ENCODE measurements around the gene LDHB.

Gene LDHB

DNA sequence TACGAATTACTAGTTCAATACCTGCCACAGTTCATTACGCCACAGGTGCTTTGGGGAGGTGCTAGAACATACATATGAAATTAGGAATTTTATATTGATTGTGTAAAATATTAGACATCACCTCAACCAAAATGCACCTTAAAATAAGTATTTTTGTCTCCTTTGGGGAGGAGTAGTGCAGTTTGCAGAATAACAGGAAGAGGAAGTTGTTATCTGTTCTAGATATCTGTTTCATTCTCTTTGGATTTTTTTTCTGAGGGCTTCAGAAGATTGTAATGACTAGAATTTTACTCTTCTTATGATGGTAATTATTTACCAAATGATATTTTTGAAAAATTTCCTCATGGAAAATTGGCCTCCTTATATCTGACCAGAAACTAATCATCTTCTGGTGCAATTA, 43.1 kb downstream of the LDHB start:
- Histone ChIP-seq H3K79me2 (ENCODE audit: insufficient read depth, low read length) (no peaks in the 10 kb centered on the region), H3K4me1 (ENCODE audit: insufficient read depth, low read length, severe bottlenecking) (no peaks in the 10 kb centered on the region), H3K9me3 (ENCODE audit: low read length) (no peaks in the 10 kb centered on the region), H3K4me3 (ENCODE audit: low read depth, low read length, poor library complexity, severe bottlenecking) (no peak overlapping the region), H3K36me3 (ENCODE audit: insufficient read depth, low read length) (no peaks in the 10 kb centered on the region), H3K9me2 (ENCODE audit: low read depth, low read length) (no peaks in the 10 kb centered on the region), H3K4me2 (ENCODE audit: low read length) (no peak overlapping the region), H3K27me3 (ENCODE audit: insufficient read depth, low read length) (no peaks in the 10 kb centered on the region), H2AFZ (ENCODE audit: low read length) (no peak overlapping the region), H3F3A (ENCODE audit: insufficient read depth, low read length) (no peaks in the 10 kb centered on the region), H3K9ac (ENCODE audit: low read length) (no peak overlapping the region), H4K20me1 (ENCODE audit: insufficient read depth, low read length) (no peaks in the 10 kb centered on the region), H3K27ac (ENCODE audit: low read depth, low read length, poor library complexity, severe bottlenecking) (no peak overlapping the region)
- TF ChIP-seq, protein P1, sequence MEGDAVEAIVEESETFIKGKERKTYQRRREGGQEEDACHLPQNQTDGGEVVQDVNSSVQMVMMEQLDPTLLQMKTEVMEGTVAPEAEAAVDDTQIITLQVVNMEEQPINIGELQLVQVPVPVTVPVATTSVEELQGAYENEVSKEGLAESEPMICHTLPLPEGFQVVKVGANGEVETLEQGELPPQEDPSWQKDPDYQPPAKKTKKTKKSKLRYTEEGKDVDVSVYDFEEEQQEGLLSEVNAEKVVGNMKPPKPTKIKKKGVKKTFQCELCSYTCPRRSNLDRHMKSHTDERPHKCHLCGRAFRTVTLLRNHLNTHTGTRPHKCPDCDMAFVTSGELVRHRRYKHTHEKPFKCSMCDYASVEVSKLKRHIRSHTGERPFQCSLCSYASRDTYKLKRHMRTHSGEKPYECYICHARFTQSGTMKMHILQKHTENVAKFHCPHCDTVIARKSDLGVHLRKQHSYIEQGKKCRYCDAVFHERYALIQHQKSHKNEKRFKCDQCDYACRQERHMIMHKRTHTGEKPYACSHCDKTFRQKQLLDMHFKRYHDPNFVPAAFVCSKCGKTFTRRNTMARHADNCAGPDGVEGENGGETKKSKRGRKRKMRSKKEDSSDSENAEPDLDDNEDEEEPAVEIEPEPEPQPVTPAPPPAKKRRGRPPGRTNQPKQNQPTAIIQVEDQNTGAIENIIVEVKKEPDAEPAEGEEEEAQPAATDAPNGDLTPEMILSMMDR (IDR thresholded peaks at IDR 0.05; ENCODE audit: low read length) = no peak

DNA sequence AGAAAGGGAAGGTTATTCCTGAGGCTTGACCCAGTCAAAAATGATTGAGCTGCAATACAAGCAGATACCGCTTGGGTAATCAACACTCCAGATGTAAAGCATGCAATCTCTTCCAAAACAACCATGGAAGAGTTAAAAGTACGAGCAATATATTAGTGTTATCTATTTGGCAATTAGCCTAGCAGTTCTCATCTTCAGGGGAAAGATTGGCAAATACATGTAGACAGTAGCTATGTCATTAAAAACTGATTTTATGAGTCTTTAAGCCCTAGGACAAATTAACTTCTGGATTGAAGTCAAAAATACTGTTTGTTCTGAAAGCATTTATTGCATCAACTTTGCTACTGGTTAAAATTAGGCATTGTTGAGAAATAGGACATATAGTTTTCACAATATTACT, 43.7 kb downstream of the LDHB start:
- Histone ChIP-seq H3K36me3 (ENCODE audit: insufficient read depth, low read length) (no peaks in the 10 kb centered on the region), H3K27ac (ENCODE audit: low read depth, low read length, poor library complexity, severe bottlenecking) (no peak overlapping the region), H3K9me3 (ENCODE audit: low read length) (no peaks in the 10 kb centered on the region), H3K4me2 (ENCODE audit: low read length) (no peak overlapping the region), H2AFZ (ENCODE audit: low read length) (no peak overlapping the region), H3F3A (ENCODE audit: insufficient read depth, low read length) (no peaks in the 10 kb centered on the region), H3K27me3 (ENCODE audit: insufficient read depth, low read length) (no peaks in the 10 kb centered on the region), H4K20me1 (ENCODE audit: insufficient read depth, low read length) (no peaks in the 10 kb centered on the region), H3K4me1 (ENCODE audit: insufficient read depth, low read length, severe bottlenecking) (no peaks in the 10 kb centered on the region), H3K4me3 (ENCODE audit: low read depth, low read length, poor library complexity, severe bottlenecking) (no peak overlapping the region), H3K9me2 (ENCODE audit: low read depth, low read length) (no peaks in the 10 kb centered on the region), H3K79me2 (ENCODE audit: insufficient read depth, low read length) (no peaks in the 10 kb centered on the region), H3K9ac (ENCODE audit: low read length) (no peak overlapping the region)
- TF ChIP-seq EZH2 (IDR thresholded peaks at IDR 0.05; ENCODE audit: borderline replicate concordance, low read length) = no peak
- TF ChIP-seq, protein P1 (IDR thresholded peaks at IDR 0.05; ENCODE audit: low read length) = no peak

DNA sequence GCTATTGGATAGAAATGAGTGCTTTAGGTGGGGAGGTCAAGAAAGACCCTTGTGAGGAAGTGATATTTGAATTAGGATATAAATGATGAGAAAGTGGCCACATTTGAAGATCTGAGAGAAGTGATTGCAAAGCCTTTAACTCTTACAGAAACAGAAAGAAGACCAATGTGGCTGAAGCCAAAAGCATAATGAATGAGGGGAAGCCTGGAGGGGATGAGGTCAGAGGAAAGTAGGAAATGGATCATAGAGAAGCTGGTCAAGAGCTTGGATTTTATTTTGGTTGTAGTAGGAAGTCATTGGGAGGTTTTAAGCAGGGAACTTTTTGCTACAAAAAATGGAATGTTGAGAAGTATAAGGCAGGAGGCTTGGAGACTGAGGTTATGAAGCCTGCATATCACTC, 49.4 kb downstream of the LDHB start:
- Histone ChIP-seq H3K4me2 (ENCODE audit: low read length) (no peak overlapping the region), H4K20me1 (ENCODE audit: insufficient read depth, low read length) (no peaks in the 10 kb centered on the region)

More for the DNA sequence above, 49.4 kb downstream of the LDHB start:
- Histone ChIP-seq H3K36me3 (ENCODE audit: insufficient read depth, low read length) (no peaks in the 10 kb centered on the region), H2AFZ (ENCODE audit: low read length) (no peak overlapping the region), H3K27ac (ENCODE audit: low read depth, low read length, poor library complexity, severe bottlenecking) (no peak overlapping the region), H3K9me2 (ENCODE audit: low read depth, low read length) (no peaks in the 10 kb centered on the region), H3K9me3 (ENCODE audit: low read length) (no peaks in the 10 kb centered on the region), H3F3A (ENCODE audit: insufficient read depth, low read length) (no peaks in the 10 kb centered on the region), H3K27me3 (ENCODE audit: insufficient read depth, low read length) (no peaks in the 10 kb centered on the region), H3K9ac (ENCODE audit: low read length) (no peak overlapping the region), H3K4me1 (ENCODE audit: insufficient read depth, low read length, severe bottlenecking) (no peaks in the 10 kb centered on the region), H3K4me3 (ENCODE audit: low read depth, low read length, poor library complexity, severe bottlenecking) (no peak overlapping the region), H3K79me2 (ENCODE audit: insufficient read depth, low read length) (no peaks in the 10 kb centered on the region)
- TF ChIP-seq, protein P1 (IDR thresholded peaks at IDR 0.05; ENCODE audit: low read length) = no peak
- no peak for TF ChIP-seq EZH2 (IDR thresholded peaks at IDR 0.05; ENCODE audit: borderline replicate concordance, low read length)
